CD14-positive monocyte (primary cell): ENCODE data around the gene ABCB8. TPM values are rescaled to one million over a fixed set of nuclear protein-coding genes. Genes with fewer than 3 reads are reported as not detected.

Experiments used
- DNase-seq, 3 donors: peaks; one replicate each; pipeline ENCODE4 v3.0.0-alpha.2; 2011 to 2022
- H2AFZ ChIP-seq: 2 replicates; pipeline ENCODE4 v1.6.0; 2012; ENCODE audit warnings: mild to moderate bottlenecking, low read depth, low read length, inconsistent platforms; ENCODE audit not compliant: insufficient read depth, poor library complexity, severe bottlenecking
- H3K27ac ChIP-seq, 2 donors: 1 replicate in 1 of 2; 2 replicates in 1 of 2; pipeline ENCODE4 v1.5.1; 2012 to 2013; ENCODE audit warnings: low read length in 2 of 2, control low read depth in 1 of 2, inconsistent platforms in 1 of 2, low read depth in 1 of 2, mild to moderate bottlenecking in 1 of 2
- H3K27me3 ChIP-seq, 2 donors: one replicate each; pipeline versions ENCODE4 v1.6.0 to v1.6.1; 2011 to 2013; ENCODE audit warnings: low read length in 2 of 2; ENCODE audit not compliant: control insufficient read depth in 2 of 2, insufficient read depth in 2 of 2
- H3K36me3 ChIP-seq, 2 donors: replicated peaks in 1 of 2; 1 replicate in 1 of 2; 2 replicates in 1 of 2; pipeline versions ENCODE4 v1.5.1 to v1.6.1; 2012 to 2013; ENCODE audit warnings: low read length in 2 of 2, control low read depth in 1 of 2, inconsistent platforms in 1 of 2, mild to moderate bottlenecking in 1 of 2; ENCODE audit not compliant: insufficient read depth in 2 of 2, control insufficient read depth in 1 of 2
- H3K4me1 ChIP-seq, 2 donors: 1 replicate in 1 of 2; 2 replicates in 1 of 2; pipeline versions ENCODE4 v1.5.1 to v1.6.1; 2012 to 2013; ENCODE audit warnings: low read length in 2 of 2, control low read depth in 1 of 2, inconsistent platforms in 1 of 2, mild to moderate bottlenecking in 1 of 2, moderate library complexity in 1 of 2; ENCODE audit not compliant: insufficient read depth in 2 of 2, control insufficient read depth in 1 of 2
- H3K4me2 ChIP-seq: replicated peaks from 2 replicates; pipeline ENCODE3; 2012; ENCODE audit warnings: low read length, moderate library complexity, mild to moderate bottlenecking; ENCODE audit not compliant: poor library complexity, severe bottlenecking; ENCODE audit errors: extremely low read depth
- H3K4me3 ChIP-seq, 3 experiments: fragments of 200-600 bp in 1 of 3; sonication (generic) in 1 of 3; replicated peaks in 1 of 3; 1 replicate in 2 of 3; 2 replicates in 1 of 3; pipeline ENCODE4 v1.5.1; 2011 to 2013; ENCODE audit warnings: low read length in 3 of 3, mild to moderate bottlenecking in 3 of 3, control low read depth in 2 of 3, low read depth in 2 of 3, inconsistent platforms in 1 of 3, moderate library complexity in 1 of 3
- H3K79me2 ChIP-seq: 2 replicates; pipeline ENCODE4 v1.6.0; 2012; ENCODE audit warnings: mild to moderate bottlenecking, control low read depth, inconsistent platforms, low read length, moderate library complexity; ENCODE audit not compliant: insufficient read depth
- H3K9ac ChIP-seq: 2 replicates; pipeline ENCODE4 v1.6.0; 2017; ENCODE audit warnings: low read length, mild to moderate bottlenecking; ENCODE audit not compliant: insufficient read depth, poor library complexity, severe bottlenecking
- H3K9me3 ChIP-seq, 2 donors: replicated peaks in 1 of 2; 1 replicate in 1 of 2; 2 replicates in 1 of 2; pipeline versions ENCODE4 v1.5.1 to v1.6.1; 2012 to 2013; ENCODE audit warnings: low read length in 2 of 2, control low read depth in 1 of 2; ENCODE audit not compliant: control insufficient read depth in 1 of 2, insufficient read depth in 1 of 2
- H4K20me1 ChIP-seq: 2 replicates; pipeline ENCODE4 v1.6.0; 2012; ENCODE audit warnings: mild to moderate bottlenecking, low read length, control low read depth, moderate library complexity; ENCODE audit not compliant: insufficient read depth
- H3K27ac Mint-ChIP-seq, 7 donors: one replicate each; pipeline ENCODE4 v1.8.0; 2020; ENCODE audit warnings: mild to moderate bottlenecking in 7 of 7, mixed read lengths in 7 of 7, moderate library complexity in 6 of 7, inconsistent platforms in 2 of 7
- H3K27me3 Mint-ChIP-seq, 3 donors: one replicate each; pipeline ENCODE4 v1.8.0; 2021 to 2022; ENCODE audit warnings: low read depth in 3 of 3, mild to moderate bottlenecking in 3 of 3, mixed read lengths in 3 of 3, moderate library complexity in 3 of 3, inconsistent platforms in 1 of 3
- H3K36me3 Mint-ChIP-seq, 2 donors: one replicate each; pipeline ENCODE4 v1.8.0; 2020; ENCODE audit warnings: mixed read lengths in 2 of 2, inconsistent platforms in 1 of 2, mild to moderate bottlenecking in 1 of 2
- H3K4me1 Mint-ChIP-seq: one replicate; pipeline ENCODE4 v1.8.0; 2020; ENCODE audit warnings: mild to moderate bottlenecking, mixed read lengths
- H3K4me3 Mint-ChIP-seq, 2 donors: one replicate each; pipeline ENCODE4 v1.8.0; 2020; ENCODE audit warnings: mild to moderate bottlenecking in 2 of 2, mixed read lengths in 2 of 2, moderate library complexity in 1 of 2
- H3K9me3 Mint-ChIP-seq, 7 donors: one replicate each; pipeline ENCODE4 v1.8.0; 2020 to 2022; ENCODE audit warnings: mixed read lengths in 7 of 7, mild to moderate bottlenecking in 6 of 7, moderate library complexity in 6 of 7, inconsistent platforms in 2 of 7
- WGBS: methylation state at CpG from one replicate; pipeline ENCODE4 v1.1.5; 2013; ENCODE audit warnings: missing lambda C conversion rate; ENCODE audit not compliant: insufficient coverage; 5-methylcytosine and 5-hydroxymethylcytosine counted together
- intact Hi-C, 2 donors: fragments of 100-400 bp; cut with micrococcal nuclease; formaldehyde crosslinking; loops; one replicate each; pipeline versions ENCODE4 v1.15.0 to v1.15.1; 2023
- polyA plus RNA-seq, 3 donors: library from polyadenylated mRNA; depleted of rRNA in 1 of 3; unstranded in 2 of 3; stranded (reverse) in 1 of 3; fragments of 300-500 nt in 2 of 3; fragments of >200 nt in 1 of 3; fragmentation: Illumina TruSeq in 2 of 3; gene quantifications; 1 replicate in 2 of 3; 2 replicates in 1 of 3; pipeline ENCODE4 v1.2.3, GENCODE V29; 2012 to 2021
- TF ChIP-seq, protein P1 (sequence below): fragments of 200-600 bp; IDR thresholded peaks from one replicate; pipeline ENCODE4 v1.8.0; 2022; ENCODE audit warnings: antibody characterized with exemption, mild to moderate bottlenecking

The ABCB8 gene
- polyA plus RNA-seq, 3 donors, result 9.3 to 19.9 (median 9.5) TPM

DNA sequence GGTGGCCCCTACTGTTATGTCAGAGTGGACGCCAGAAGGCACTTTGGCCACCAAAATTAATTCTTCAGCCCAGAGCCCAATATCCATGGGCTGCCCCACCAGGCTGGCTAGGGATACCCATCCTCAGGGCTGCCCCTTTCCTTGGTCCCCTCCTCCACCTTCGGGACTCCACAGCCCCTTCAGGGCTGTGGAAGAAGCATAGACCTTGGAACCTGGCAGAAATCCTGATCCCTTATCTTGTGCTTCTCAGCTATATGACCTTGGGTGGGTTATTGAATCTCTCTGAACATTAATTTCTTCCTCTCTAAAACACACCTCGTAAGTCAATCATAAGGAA lies 55.5 kb downstream of the ABCB8 start:
- H3K36me3 Mint-ChIP-seq, result peaks cover 0 to 2% of the 10 kb centered on the region in 2 donors
- WGBS, result 0% methylated on average over 1 of the region's 3 CpGs
- peaks cover 33% of the 10 kb centered on the region for H4K20me1 ChIP-seq
- peaks cover 60 to 81% of the 10 kb centered on the region in 2 donors for H3K4me1 ChIP-seq
- peaks cover 42% of the 10 kb centered on the region for H3K79me2 ChIP-seq
- H3K27ac Mint-ChIP-seq, result peak overlapping the region in 6 of 7 donors; percentile 25 to 86 (median 64)
- H3K4me1 Mint-ChIP-seq, result peaks cover 50% of the 10 kb centered on the region
- H3K27me3 Mint-ChIP-seq, result peaks cover 0 to 2% (median 0%) of the 10 kb centered on the region in 3 donors
- peak overlapping the region in 2 of 3 experiments; percentile 59 to 88 for H3K4me3 ChIP-seq
- no peak overlapping the region for H3K9ac ChIP-seq
- H3K9me3 ChIP-seq, result no peaks in the 10 kb centered on the region
- intact Hi-C loops, result loop anchor here in 1 of 2 donors (10.0 kb wide), 2 partner anchors 299 to 709 kb away; partner anchors contain the start of gene ZNF775
- no peaks in the 10 kb centered on the region for H3K36me3 ChIP-seq
- peak overlapping the region; percentile 72 for H2AFZ ChIP-seq
- TF ChIP-seq, protein P1, sequence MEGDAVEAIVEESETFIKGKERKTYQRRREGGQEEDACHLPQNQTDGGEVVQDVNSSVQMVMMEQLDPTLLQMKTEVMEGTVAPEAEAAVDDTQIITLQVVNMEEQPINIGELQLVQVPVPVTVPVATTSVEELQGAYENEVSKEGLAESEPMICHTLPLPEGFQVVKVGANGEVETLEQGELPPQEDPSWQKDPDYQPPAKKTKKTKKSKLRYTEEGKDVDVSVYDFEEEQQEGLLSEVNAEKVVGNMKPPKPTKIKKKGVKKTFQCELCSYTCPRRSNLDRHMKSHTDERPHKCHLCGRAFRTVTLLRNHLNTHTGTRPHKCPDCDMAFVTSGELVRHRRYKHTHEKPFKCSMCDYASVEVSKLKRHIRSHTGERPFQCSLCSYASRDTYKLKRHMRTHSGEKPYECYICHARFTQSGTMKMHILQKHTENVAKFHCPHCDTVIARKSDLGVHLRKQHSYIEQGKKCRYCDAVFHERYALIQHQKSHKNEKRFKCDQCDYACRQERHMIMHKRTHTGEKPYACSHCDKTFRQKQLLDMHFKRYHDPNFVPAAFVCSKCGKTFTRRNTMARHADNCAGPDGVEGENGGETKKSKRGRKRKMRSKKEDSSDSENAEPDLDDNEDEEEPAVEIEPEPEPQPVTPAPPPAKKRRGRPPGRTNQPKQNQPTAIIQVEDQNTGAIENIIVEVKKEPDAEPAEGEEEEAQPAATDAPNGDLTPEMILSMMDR, result no peak
- H3K9me3 Mint-ChIP-seq, result peaks cover 0 to 2% (median 0%) of the 10 kb centered on the region in 7 donors
- H3K4me2 ChIP-seq, result peak overlapping the region; percentile 86
- peak overlapping the region in 1 of 2 donors; percentile 81 for H3K27ac ChIP-seq
- H3K4me3 Mint-ChIP-seq, result peak overlapping the region in 1 of 2 donors; percentile 84
- DNase-seq, result no peak
- no peaks in the 10 kb centered on the region for H3K27me3 ChIP-seq

GRCh38 chr7:151085329-151085690 lies 57.1 kb downstream of the ABCB8 start:
- Histone ChIP-seq H3K36me3 (no peaks in the 10 kb centered on the region), H3K9me3 (no peaks in the 10 kb centered on the region), H2AFZ (peak overlapping the region; percentile 77), H3K79me2 (peaks cover 36% of the 10 kb centered on the region), H3K27ac (peak overlapping the region; percentile 74 to 79), H4K20me1 (peaks cover 33% of the 10 kb centered on the region), H3K4me3 (peak overlapping the region; percentile 36 to 74 (median 46)), H3K4me1 (peaks cover 65 to 83% of the 10 kb centered on the region in 2 donors), H3K27me3 (no peaks in the 10 kb centered on the region), H3K4me2 (peak overlapping the region; percentile 81), H3K9ac (no peak overlapping the region)
- peak overlapping the region; percentile 77 to 86 for H3K4me3 Mint-ChIP-seq
- WGBS, result 42% methylated on average over 5 of the region's 5 CpGs
- peak overlapping the region; percentile 74 to 94 (median 87) for H3K27ac Mint-ChIP-seq
- no peak for DNase-seq
- peaks cover 0 to 2% (median 0%) of the 10 kb centered on the region in 3 donors for H3K27me3 Mint-ChIP-seq
- peaks cover 0 to 3% (median 0%) of the 10 kb centered on the region in 7 donors for H3K9me3 Mint-ChIP-seq
- peaks cover 3 to 5% of the 10 kb centered on the region in 2 donors for H3K36me3 Mint-ChIP-seq
- H3K4me1 Mint-ChIP-seq, result peaks cover 56% of the 10 kb centered on the region
- intact Hi-C loops, result loop anchor here in 1 of 2 donors (10.0 kb wide), 2 partner anchors 301 to 711 kb away; partner anchors contain the start of gene ZNF775
- TF ChIP-seq, protein P1, result no peak
